A673 (cell line): ENCODE results near the gene PDHB.

Experiments
- CTCF ChIP-seq: fragments of 300-800, 200-600 bp; sonication (generic); conservative IDR thresholded peaks from 2 replicates; pipeline ENCODE4 v1.5.1; 2017; ENCODE audit warnings: low read depth, mild to moderate bottlenecking, antibody characterized with exemption, low read length, moderate library complexity, mixed read lengths
- EZH2 ChIP-seq: fragments of 200-600 bp; sonication (generic); IDR thresholded peaks from 2 replicates; pipeline ENCODE4 v1.6.1; 2017; ENCODE audit warnings: borderline replicate concordance, low read depth, mild to moderate bottlenecking, mixed read lengths, antibody characterized with exemption, low read length; ENCODE audit not compliant: poor library complexity, severe bottlenecking

DNA sequence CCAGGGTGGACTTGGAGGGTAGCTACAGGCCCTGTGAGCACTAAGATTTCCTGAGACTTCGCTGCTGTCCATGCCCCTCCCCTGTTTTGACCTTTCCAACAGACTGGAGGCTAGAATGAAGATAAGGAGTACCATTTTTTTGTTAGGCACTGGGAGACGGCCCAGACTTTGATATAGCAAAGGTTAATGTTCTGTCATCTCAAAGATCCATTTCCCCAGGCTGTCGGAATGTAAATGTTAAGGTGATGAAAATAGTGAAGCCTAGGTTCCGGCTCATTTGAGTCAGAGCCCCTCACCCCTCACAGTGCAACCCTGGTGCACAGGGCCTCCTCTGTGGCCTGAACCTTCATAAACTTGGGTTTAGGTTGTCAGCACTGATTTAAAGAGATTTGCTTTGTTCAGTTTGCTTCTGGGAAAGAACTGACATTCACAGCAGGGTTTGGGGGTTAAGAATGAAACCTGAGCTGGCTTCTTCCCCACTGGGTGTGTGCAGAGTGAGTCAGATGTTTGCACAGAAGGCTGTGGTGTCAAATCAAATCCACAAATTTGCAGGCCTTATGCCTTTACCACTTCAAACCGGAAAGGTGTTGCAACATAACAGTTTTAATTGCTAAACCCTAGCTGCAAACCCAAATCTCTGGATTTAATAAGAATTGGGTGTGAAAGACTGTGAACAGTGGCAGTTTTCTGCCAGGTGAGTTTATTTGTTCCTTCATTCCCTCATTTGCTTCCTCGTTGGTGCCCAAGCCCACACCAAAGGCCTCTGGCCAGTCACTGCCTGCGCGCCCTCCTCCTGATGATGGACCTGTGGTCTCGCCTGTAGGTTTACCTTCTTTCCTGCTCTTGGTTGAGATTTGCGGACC, 37.6 kb upstream of the PDHB start:
- TF ChIP-seq CTCF (no peak), EZH2 (no peak)
